Bronchial smooth muscle cell (primary cell): ENCODE measurements around the gene MYO19. TPM values are rescaled to one million over a fixed set of nuclear protein-coding genes. Genes with fewer than 3 reads are reported as not detected.

ENCODE experiments used
- total RNA-seq: library from RNA; depleted of rRNA; stranded (reverse); fragments of >200 nt; gene quantifications from 2 replicates; pipeline ENCODE4 v1.2.1, GENCODE V29; 2014

MYO19 gene
- total RNA-seq: 23.4 and 30.1 TPM in 2 replicates

GRCh38 chr17:36534840-36535668 lies at the start of gene MYO19, which contains the start of gene PIGW:
Gene MYO19 (minus strand): TSS chr17:36534868. CDS start chr17:36532538, 2,330 bp downstream.
Gene PIGW (plus strand): TSS chr17:36534987. CDS start chr17:36537102, 2,115 bp downstream.

GRCh38 chr17:36544307-36545076 lies 9.8 kb upstream of the MYO19 start, which contains the start of gene GGNBP2:
Gene GGNBP2 (plus strand): TSS chr17:36544919. CDS start chr17:36545725, 806 bp downstream.

GRCh38 chr17:36486204-36487194 lies 48.2 kb downstream of the MYO19 start, which contains the start of gene ZNHIT3:
Gene ZNHIT3 (plus strand): TSS chr17:36486681. CDS start chr17:36486700, 19 bp downstream.

Other genes starting within 250 kb of the MYO19 start
- gene TBC1D3G, start 211.0 kb downstream of the MYO19 start, total RNA-seq: not detected in 2 replicates
- gene TBC1D3H, start 146.4 kb downstream of the MYO19 start, total RNA-seq: not detected in 2 replicates
- 26.6 and 31.9 TPM in 2 replicates for gene ZNHIT3, start 48.2 kb downstream of the MYO19 start, total RNA-seq
- gene PIGW, start 119 bp upstream of the MYO19 start, total RNA-seq: 0.69 and 2.2 TPM in 2 replicates
- gene GGNBP2, start 10.1 kb upstream of the MYO19 start, total RNA-seq: 76.1 and 103 TPM in 2 replicates
- gene DHRS11, start 57.0 kb upstream of the MYO19 start, total RNA-seq: 5.2 and 7.6 TPM in 2 replicates
- gene MRM1, start 66.7 kb upstream of the MYO19 start, total RNA-seq: 2.7 and 3.6 TPM in 2 replicates